HepG2 (cell line): ENCODE data around the gene PSMB1. TPM values are rescaled to one million over a fixed set of nuclear protein-coding genes. Genes with fewer than 3 reads are reported as not detected.

Source experiments
- ATRX ChIP-seq: sonication (generic); formaldehyde crosslinking; IDR thresholded peaks from 2 replicates; pipeline ENCODE4 v1.4.0; 2020; ENCODE audit warnings: missing genetic modification reagents, borderline replicate concordance
- BRCA1 ChIP-seq: sonication (generic); formaldehyde crosslinking; IDR thresholded peaks from 2 replicates; pipeline ENCODE4 v1.4.0; 2020; ENCODE audit warnings: missing genetic modification reagents
- CREM ChIP-seq, 2 experiments: sonication (generic) in 1 of 2; formaldehyde crosslinking in 1 of 2; IDR thresholded peaks; 2 replicates each; pipeline versions ENCODE4 v1.4.0 to v1.6.1; 2016 to 2020; ENCODE audit warnings: antibody characterized with exemption in 1 of 2, mild to moderate bottlenecking in 1 of 2, missing genetic modification reagents in 1 of 2
- FOXP1 ChIP-seq, 2 experiments: fragments of 450-650 bp in 1 of 2; IDR thresholded peaks; 2 replicates each; pipeline ENCODE4 v1.6.1; 2017 to 2018; ENCODE audit warnings: antibody characterized with exemption in 1 of 2
- HES4 ChIP-seq: sonication (generic); formaldehyde crosslinking; IDR thresholded peaks from 2 replicates; pipeline ENCODE4 v1.9.0; 2021; ENCODE audit warnings: mild to moderate bottlenecking, missing genetic modification reagents, borderline replicate concordance
- HOXA7 ChIP-seq: sonication (generic); formaldehyde crosslinking; IDR thresholded peaks from 2 replicates; pipeline ENCODE4 v1.8.1; 2022; ENCODE audit warnings: mild to moderate bottlenecking, missing genetic modification reagents, moderate library complexity
- MLX ChIP-seq: IDR thresholded peaks from 2 replicates; pipeline ENCODE4 v1.6.1; 2016
- ONECUT2 ChIP-seq: sonication (generic); formaldehyde crosslinking; IDR thresholded peaks from 2 replicates; pipeline ENCODE4 v1.4.0; 2020; ENCODE audit warnings: missing genetic modification reagents
- PCBP1 ChIP-seq: fragments of 200-400 bp; formaldehyde crosslinking; IDR thresholded peaks from 2 replicates; pipeline ENCODE4 v1.6.1; 2017; ENCODE audit warnings: mild to moderate bottlenecking, low read depth, low read length, borderline replicate concordance
- PTBP1 ChIP-seq: fragments of 200-400 bp; formaldehyde crosslinking; IDR thresholded peaks from 2 replicates; pipeline ENCODE4 v1.6.1; 2018; ENCODE audit warnings: low read length, low read depth; ENCODE audit not compliant: poor library complexity, severe bottlenecking
- RFX5 ChIP-seq: IDR thresholded peaks from 2 replicates; pipeline ENCODE4 v1.6.1; 2011; ENCODE audit warnings: low read depth, low read length, improper control_type of control experiment
- TBP ChIP-seq: sonication (generic); formaldehyde crosslinking; IDR thresholded peaks from 2 replicates; pipeline ENCODE4 v1.5.0; 2020; ENCODE audit warnings: missing genetic modification reagents
- ZBTB20 ChIP-seq: sonication (generic); formaldehyde crosslinking; IDR thresholded peaks from 2 replicates; pipeline ENCODE4 v1.8.1; 2023; ENCODE audit warnings: missing genetic modification reagents, low read depth, mild to moderate bottlenecking, borderline replicate concordance
- ZFP36L2 ChIP-seq: sonication (generic); formaldehyde crosslinking; IDR thresholded peaks from 2 replicates; pipeline ENCODE4 v1.4.0; 2020; ENCODE audit warnings: missing genetic modification reagents
- ZNF20 ChIP-seq: sonication (generic); formaldehyde crosslinking; IDR thresholded peaks from 2 replicates; pipeline ENCODE4 v1.4.0; 2020; ENCODE audit warnings: mild to moderate bottlenecking, moderate library complexity, missing genetic modification reagents
- ZNF224 ChIP-seq: sonication (generic); formaldehyde crosslinking; IDR thresholded peaks from 2 replicates; pipeline ENCODE4 v1.5.0; 2020; ENCODE audit warnings: mild to moderate bottlenecking, missing genetic modification reagents
- ZNF317 ChIP-seq: sonication (generic); formaldehyde crosslinking; IDR thresholded peaks from 2 replicates; pipeline ENCODE4 v1.5.0; 2020; ENCODE audit warnings: mild to moderate bottlenecking, missing genetic modification reagents
- ZNF343 ChIP-seq: sonication (generic); formaldehyde crosslinking; IDR thresholded peaks from 2 replicates; pipeline ENCODE4 v1.4.0; 2020; ENCODE audit warnings: mild to moderate bottlenecking, missing genetic modification reagents
- ZNF367 ChIP-seq: sonication (generic); formaldehyde crosslinking; IDR thresholded peaks from 2 replicates; pipeline ENCODE4 v1.4.0; 2020; ENCODE audit warnings: missing genetic modification reagents, borderline replicate concordance
- ZNF564 ChIP-seq: sonication (generic); formaldehyde crosslinking; IDR thresholded peaks from 2 replicates; pipeline ENCODE4 v1.8.1; 2023; ENCODE audit warnings: mild to moderate bottlenecking, missing genetic modification reagents
- ZNF614 ChIP-seq: IDR thresholded peaks from 2 replicates; pipeline ENCODE4 v1.6.1; 2018; ENCODE audit warnings: missing biosample characterization, missing genetic modification reagents, inconsistent platforms, borderline replicate concordance
- ZNF646 ChIP-seq: sonication (generic); formaldehyde crosslinking; IDR thresholded peaks from 2 replicates; pipeline ENCODE4 v1.9.0; 2021; ENCODE audit warnings: mild to moderate bottlenecking, missing genetic modification reagents
- ZSCAN30 ChIP-seq: sonication (generic); formaldehyde crosslinking; IDR thresholded peaks from 2 replicates; pipeline ENCODE4 v1.5.0; 2020; ENCODE audit warnings: mild to moderate bottlenecking, missing genetic modification reagents
- polyA plus RNA-seq, 8 experiments: library from polyadenylated mRNA; depleted of rRNA in 3 of 8; stranded (reverse) in 7 of 8; unstranded in 1 of 8; fragments of >200 nt; fragmentation: Illumina TruSeq in 4 of 8; extraction: Trizol in 4 of 8; gene quantifications; 2 replicates each; pipeline versions ENCODE4 v1.2.1 to v1.2.3, GENCODE V29; 2011 to 2016; ENCODE audit warnings: low read depth in 4 of 8, missing spikeins in 1 of 8, mixed read lengths in 1 of 8; ENCODE audit not compliant: insufficient read depth in 1 of 8
- total RNA-seq, 5 experiments: library from RNA; depleted of rRNA; stranded (reverse); fragments of >200 nt; fragmentation: Illumina TruSeq; extraction: Trizol; gene quantifications; 2 replicates each; pipeline ENCODE4 v1.2.3, GENCODE V29; 2016; ENCODE audit warnings: low read depth in 1 of 5

PSMB1 gene
- total and polyA plus RNA-seq, 2 of the 13 experiments (the other 11 are each of a cell fraction or from before 2014, with no cell fraction given) = 528 to 592 TPM

- TF ChIP-seq ZNF224 (CRISPR knock-in tag) = no peak
- TF ChIP-seq ZNF646 (CRISPR knock-in tag) = no peak; the same call in 1 of the 2 replicates
- no peak for TF ChIP-seq HOXA7
- no peak for TF ChIP-seq PCBP1
- peak; percentile 87 for TF ChIP-seq HES4 (CRISPR knock-in tag)
- no peak for TF ChIP-seq PTBP1
- no peak for TF ChIP-seq RFX5
- no peak; the same call in 1 of the 2 replicates for TF ChIP-seq ZNF614 (CRISPR knock-in tag)
- no peak for TF ChIP-seq ZFP36L2 (CRISPR knock-in tag)
- TF ChIP-seq ZNF343 (CRISPR knock-in tag) = no peak
- no peak for TF ChIP-seq ATRX (CRISPR knock-in tag)
- peak; percentile 79 for TF ChIP-seq CREM (IDR thresholded peaks at IDR 0.05)
- TF ChIP-seq CREM (CRISPR knock-in tag; IDR thresholded peaks at IDR 0.05) = no peak
- 0 out of 2 replicates have a peak, but pooled peaks have one; percentile 45 for TF ChIP-seq ONECUT2 (CRISPR knock-in tag)
- no peak for TF ChIP-seq FOXP1 (IDR thresholded peaks at IDR 0.05)
- no peak for TF ChIP-seq FOXP1 (CRISPR knock-in tag; IDR thresholded peaks at IDR 0.05)
- TF ChIP-seq ZNF317 (CRISPR knock-in tag) = no peak
- no peak for TF ChIP-seq ZNF367 (CRISPR knock-in tag)
- TF ChIP-seq ZSCAN30 = no peak
- no peak for TF ChIP-seq ZNF20
- no peak for TF ChIP-seq ZBTB20 (CRISPR knock-in tag)
- peak; percentile 71; the same call in 1 of the 2 replicates for TF ChIP-seq ZNF564 (CRISPR knock-in tag)
- 0 out of 2 replicates have a peak, but pooled peaks have one; percentile 17 for TF ChIP-seq MLX (CRISPR knock-in tag)
- no peak for TF ChIP-seq TBP (CRISPR knock-in tag)
- TF ChIP-seq BRCA1 (CRISPR knock-in tag) = peak; percentile 88; the same call in 1 of the 2 replicates
Observed at GRCh38 chr6:170584181-170584953, 31.3 kb upstream of the PSMB1 start, which contains the start of gene PDCD2 (continued).
